HL-60/S4 treated with phorbol 12-myristate 13-acetate at 8.2 ng/mL for 4 days and 3 days (cell line): ENCODE results near the gene PIP5K1B.

Experiments
- in situ Hi-C: fragments of 300-500 bp; cut with MboI; formaldehyde crosslinking; loops from 2 replicates; pipeline ENCODE4 v1.15.0; 2022; ENCODE audit warnings: low sequenced_read_pairs

The PIP5K1B gene

GRCh38 chr9:68947842-68948569, 243.0 kb downstream of the PIP5K1B start:
- in situ Hi-C loops = no loop called here

- in situ Hi-C loops = no loop called here
These were observed 244.4 kb downstream of the PIP5K1B start for GRCh38 chr9:68949271-68950000.

- in situ Hi-C loops = no loop called here
These were observed 245.1 kb downstream of the PIP5K1B start for GRCh38 chr9:68950188-68950587.

- in situ Hi-C loops = no loop called here
These were observed 245.6 kb downstream of the PIP5K1B start for GRCh38 chr9:68950689-68951088.

- in situ Hi-C loops = no loop called here
These were observed 247.0 kb downstream of the PIP5K1B start for GRCh38 chr9:68951879-68952659.

- in situ Hi-C loops = no loop called here
These were observed 248.7 kb downstream of the PIP5K1B start for GRCh38 chr9:68953771-68954170.

GRCh38 chr9:68955330-68955729, 250.3 kb downstream of the PIP5K1B start:
- in situ Hi-C loops = no loop called here

GRCh38 chr9:68957479-68957878, 252.4 kb downstream of the PIP5K1B start:
- in situ Hi-C loops = no loop called here

GRCh38 chr9:68961587-68961986, 256.5 kb downstream of the PIP5K1B start:
- in situ Hi-C loops = no loop called here

GRCh38 chr9:68963416-68963815, 258.4 kb downstream of the PIP5K1B start:
- in situ Hi-C loops = no loop called here

- in situ Hi-C loops = no loop called here
These were observed 259.1 kb downstream of the PIP5K1B start for GRCh38 chr9:68964102-68964541.

- in situ Hi-C loops = no loop called here
These were observed 259.7 kb downstream of the PIP5K1B start for GRCh38 chr9:68964765-68965164.

- in situ Hi-C loops = no loop called here
These were observed 261.5 kb downstream of the PIP5K1B start for GRCh38 chr9:68966496-68966944.

GRCh38 chr9:68967800-68968199, 262.8 kb downstream of the PIP5K1B start:
- in situ Hi-C loops = no loop called here

GRCh38 chr9:68969538-68969937, 264.5 kb downstream of the PIP5K1B start:
- in situ Hi-C loops = no loop called here

GRCh38 chr9:68970151-68970550, 265.1 kb downstream of the PIP5K1B start:
- in situ Hi-C loops = no loop called here

- in situ Hi-C loops = no loop called here
These were observed 268.6 kb downstream of the PIP5K1B start for GRCh38 chr9:68973619-68974018.

- in situ Hi-C loops = no loop called here
These were observed 269.4 kb downstream of the PIP5K1B start for GRCh38 chr9:68974431-68974830.

- in situ Hi-C loops = no loop called here
These were observed 269.9 kb downstream of the PIP5K1B start for GRCh38 chr9:68974901-68975300.

- in situ Hi-C loops = no loop called here
These were observed 270.5 kb downstream of the PIP5K1B start for GRCh38 chr9:68975365-68976043.

- in situ Hi-C loops = no loop called here
These were observed 273.0 kb downstream of the PIP5K1B start for GRCh38 chr9:68978066-68978465.
